ENCODE data around the gene MRS2.
"Not testable (repeated sequence)": the region's sequence is repeated elsewhere in the genome, so short reads cannot be mapped to it uniquely, and the experiment has no call there.

MRS2 gene

GRCh38 chr6:24385536-24386269 lies 17.0 kb upstream of the MRS2 start:
- no peak for DNase-seq

- no peak for DNase-seq
Measured at GRCh38 chr6:24387818-24388217, 14.9 kb upstream of the MRS2 start.

- no peak for DNase-seq
Measured at GRCh38 chr6:24391208-24391607, 11.5 kb upstream of the MRS2 start.

GRCh38 chr6:24391756-24392405 lies 10.9 kb upstream of the MRS2 start:
- no peak for DNase-seq

DNA sequence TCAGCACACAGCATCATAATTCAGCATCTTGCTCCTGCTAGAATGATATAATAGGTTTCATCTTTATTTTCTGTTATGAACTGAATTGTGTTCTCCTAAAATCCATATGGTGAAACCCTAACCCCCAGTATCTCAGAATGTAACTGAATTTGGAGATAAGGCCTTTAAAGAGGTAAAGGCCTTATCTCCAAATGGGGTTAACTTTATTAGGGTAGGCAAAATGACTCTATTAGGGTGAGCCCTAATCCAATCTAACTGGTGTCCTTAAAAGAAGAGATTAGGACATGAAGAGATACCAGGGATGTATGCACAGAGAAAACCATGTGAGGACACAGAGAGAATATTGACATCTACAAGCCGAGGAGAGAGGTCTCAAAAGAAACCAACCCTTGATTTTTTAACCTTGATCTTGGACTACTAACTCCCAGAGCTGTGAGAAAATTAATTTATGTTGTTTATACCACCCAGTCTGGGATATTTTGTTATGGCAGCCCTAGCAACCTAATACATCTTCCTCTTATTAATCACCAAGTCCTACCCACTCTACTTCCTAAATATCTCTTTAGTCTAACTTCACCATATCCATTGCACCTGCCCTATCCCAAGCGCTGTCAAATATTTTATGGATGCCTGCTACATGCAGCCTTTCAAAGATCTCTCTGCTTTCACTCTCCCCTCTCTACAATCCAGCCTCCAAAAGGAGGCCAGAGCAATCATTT lies 8.5 kb upstream of the MRS2 start:
- DNase-seq = no peak

- peak in 1 of 58 donors; percentile 21 for DNase-seq
Measured at GRCh38 chr6:24394780-24395437, 7.8 kb upstream of the MRS2 start.

GRCh38 chr6:24396824-24397223 lies 5.9 kb upstream of the MRS2 start:
- no peak for DNase-seq

GRCh38 chr6:24397631-24398030 lies 5.1 kb upstream of the MRS2 start:
- no peak for DNase-seq

DNA sequence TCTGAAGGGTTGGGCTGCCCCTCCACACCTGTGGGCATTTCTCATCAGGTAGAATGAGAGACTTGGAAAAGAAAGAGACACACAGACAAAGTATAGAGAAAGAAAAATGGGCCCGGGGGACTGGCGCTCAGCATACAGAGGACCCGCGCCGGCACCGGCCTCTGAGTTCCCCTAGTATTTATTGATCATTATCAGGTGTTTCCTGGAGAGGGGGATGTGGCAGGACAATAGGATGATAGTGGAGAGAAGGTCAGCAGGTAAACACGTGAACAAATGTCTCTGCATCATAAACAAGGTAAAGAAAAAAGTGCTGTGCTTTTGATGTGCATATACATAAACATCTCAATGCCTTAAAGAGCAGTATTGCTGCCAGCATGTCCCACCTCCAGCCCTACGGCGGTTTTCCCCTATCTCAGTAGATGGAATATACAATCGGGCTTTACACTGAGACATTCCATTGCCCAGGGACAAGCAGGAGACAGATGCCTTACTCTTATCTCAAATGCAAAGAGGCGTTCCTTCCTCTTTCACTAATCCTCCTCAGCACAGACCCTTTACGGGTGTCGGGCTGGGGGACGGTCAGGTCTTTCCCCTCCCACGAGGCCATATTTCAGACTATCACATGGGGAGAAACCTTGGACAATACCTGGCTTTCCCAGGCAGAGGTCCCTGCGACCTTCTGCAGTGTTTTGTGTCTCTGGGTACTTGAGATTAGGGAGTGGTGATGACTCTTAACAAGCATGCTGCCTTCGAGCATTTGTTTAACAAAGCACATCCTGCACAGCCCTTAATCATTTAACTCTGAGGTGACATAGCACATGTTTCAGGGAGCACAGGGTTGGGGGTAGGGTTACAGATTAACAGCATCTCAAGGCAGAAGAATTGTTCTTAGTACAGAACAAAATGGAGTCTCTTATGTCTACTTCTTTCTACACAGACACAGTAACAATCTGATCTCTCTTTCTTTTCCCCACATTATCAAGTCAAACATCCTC lies 2.4 kb upstream of the MRS2 start:
- DNase-seq = not testable (repeated sequence)

GRCh38 chr6:24401458-24401857 lies 1.3 kb upstream of the MRS2 start:
- DNase-seq = no peak

GRCh38 chr6:24403501-24403824 lies 727 bp downstream of the MRS2 start:
- peak in 2 of 58 donors; percentile 28 to 38 for DNase-seq

- DNase-seq = no peak
Measured at GRCh38 chr6:24405262-24405661, 2.5 kb downstream of the MRS2 start.

- DNase-seq = no peak
Measured at GRCh38 chr6:24408719-24409410, 6.1 kb downstream of the MRS2 start.

DNA sequence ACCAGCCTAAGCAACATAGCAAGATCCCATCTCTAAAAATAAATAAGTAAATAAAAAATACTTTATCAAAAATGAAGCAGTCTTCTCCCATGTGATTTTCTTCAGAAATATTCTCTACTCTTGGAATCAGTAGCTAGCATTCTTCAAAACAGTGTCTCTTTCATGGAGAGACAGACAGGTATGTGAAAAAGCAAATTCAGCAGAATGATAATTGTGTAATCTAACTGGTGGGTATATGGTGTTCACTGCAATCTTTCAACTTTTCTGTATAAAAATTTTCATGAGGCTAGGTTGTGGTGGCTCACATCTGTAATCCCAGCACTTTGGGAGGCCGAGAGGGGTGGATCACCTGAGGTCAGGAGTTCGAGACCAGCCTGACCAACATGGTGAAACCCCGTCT lies 7.9 kb downstream of the MRS2 start:
- DNase-seq = no peak

DNA sequence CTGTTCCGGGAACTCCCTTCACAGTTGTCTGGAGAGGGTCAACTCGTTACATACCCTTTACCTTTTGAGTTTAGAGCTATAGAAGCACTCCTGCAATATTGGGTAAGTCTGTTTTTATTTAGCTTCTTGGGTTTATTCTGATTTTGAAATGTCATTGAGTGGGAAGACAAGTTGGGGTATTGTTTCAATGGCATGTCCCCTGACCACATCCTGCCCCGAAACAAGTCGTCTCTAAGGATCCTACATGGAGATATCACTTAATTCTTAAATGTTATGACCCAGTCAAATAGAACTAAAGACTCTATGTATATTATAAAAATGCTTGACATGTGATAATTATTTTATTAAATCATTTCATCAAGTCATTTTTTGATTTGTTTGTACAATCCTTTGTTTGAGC lies 9.6 kb downstream of the MRS2 start:
- DNase-seq = no peak

GRCh38 chr6:24414531-24414930 lies 11.8 kb downstream of the MRS2 start:
- DNase-seq = not testable (repeated sequence)

- no peak for DNase-seq
Measured at GRCh38 chr6:24415753-24416152, 13.0 kb downstream of the MRS2 start.

GRCh38 chr6:24419526-24419925 lies 16.8 kb downstream of the MRS2 start:
- DNase-seq = no peak

DNA sequence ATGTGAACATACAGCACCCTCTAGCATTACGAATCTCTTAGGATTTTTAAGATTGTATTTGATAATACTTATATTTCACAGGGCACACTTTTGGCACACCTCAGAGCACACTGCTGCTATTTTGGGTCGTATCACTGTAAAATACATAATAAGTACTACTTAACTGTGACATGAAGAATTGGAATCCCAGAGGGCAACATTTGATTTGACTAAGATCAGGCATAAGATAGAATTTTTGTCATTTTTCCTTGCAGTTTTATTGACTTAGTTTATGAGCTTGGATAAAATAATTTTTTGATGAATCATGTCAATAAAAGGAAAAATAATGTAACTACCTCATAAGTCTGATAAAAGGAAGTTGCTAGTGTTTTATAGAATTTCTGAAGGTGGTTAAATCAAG lies 22.4 kb downstream of the MRS2 start:
- no peak for DNase-seq

Measured in anterior cingulate cortex (tissue), 58 donors.